Lung (tissue), 12 donors: ENCODE measurements around the gene C2orf76. TPM values are rescaled to one million over a fixed set of nuclear protein-coding genes. Genes with fewer than 3 reads are reported as not detected.

ENCODE experiments used
- ATAC-seq: fragments of 200-7000 bp; cut with Tn5 transposase; one replicate; pipeline ENCODE4 v1.9.1; 2020; ENCODE audit warnings: moderate number of reproducible peaks; ENCODE audit not compliant: insufficient read depth, low FRiP score
- DNase-seq, 3 donors: peaks; one replicate each; pipeline ENCODE4 v3.0.0-alpha.2; 2013 to 2017
- H3K27ac ChIP-seq, 2 donors: one replicate each; pipeline ENCODE4 v1.5.1; 2013; ENCODE audit warnings: mild to moderate bottlenecking in 2 of 2, moderate library complexity in 2 of 2, control low read depth in 1 of 2, inconsistent platforms in 1 of 2, low read depth in 1 of 2, low read length in 1 of 2
- H3K27me3 ChIP-seq, 3 donors: one replicate each; pipeline ENCODE4 v1.5.1; 2013; ENCODE audit warnings: low read length in 2 of 3; ENCODE audit not compliant: control insufficient read depth in 3 of 3, insufficient read depth in 3 of 3
- H3K36me3 ChIP-seq, 4 donors: one replicate each; pipeline ENCODE4 v1.5.1; 2013; ENCODE audit warnings: low read length in 4 of 4, mild to moderate bottlenecking in 1 of 4, moderate library complexity in 1 of 4; ENCODE audit not compliant: control insufficient read depth in 4 of 4, insufficient read depth in 4 of 4
- H3K4me1 ChIP-seq, 5 donors: one replicate each; pipeline ENCODE4 v1.5.1; 2013; ENCODE audit warnings: low read length in 5 of 5, mild to moderate bottlenecking in 2 of 5, moderate library complexity in 1 of 5; ENCODE audit not compliant: control insufficient read depth in 5 of 5, insufficient read depth in 5 of 5
- H3K4me3 ChIP-seq: one replicate; pipeline ENCODE4 v1.5.1; 2013; ENCODE audit warnings: mild to moderate bottlenecking, control low read depth, moderate library complexity
- H3K9ac ChIP-seq, 2 donors: one replicate each; pipeline ENCODE4 v1.5.1; 2013; ENCODE audit warnings: low read length in 2 of 2, control low read depth in 1 of 2; ENCODE audit not compliant: insufficient read depth in 1 of 2
- H3K9me3 ChIP-seq, 4 donors: one replicate each; pipeline ENCODE4 v1.5.1; 2013; ENCODE audit warnings: low read length in 3 of 4, mild to moderate bottlenecking in 1 of 4, moderate library complexity in 1 of 4; ENCODE audit not compliant: control insufficient read depth in 4 of 4, insufficient read depth in 3 of 4
- CTCF ChIP-seq: IDR thresholded peaks from 2 replicates; pipeline ENCODE4 v1.5.1; 2012; ENCODE audit warnings: mild to moderate bottlenecking; ENCODE audit errors: control extremely low read depth, extremely low read depth
- WGBS, 2 donors: extraction: QIAGEN DNeasy Blood & Tissue Kit; methylation state at CpG; one replicate each; pipeline ENCODE4 v1.1.7; 2013; 5-methylcytosine and 5-hydroxymethylcytosine counted together
- polyA plus RNA-seq, 2 donors: library from polyadenylated mRNA; stranded (reverse); fragments of 200-250 nt; gene quantifications; one replicate each; pipeline ENCODE4 v1.2.1, GENCODE V29; 2013
- total RNA-seq, 2 donors: library from RNA; depleted of rRNA in 1 of 2; stranded (reverse); fragments of >200 nt in 1 of 2; gene quantifications; one replicate each; pipeline ENCODE4 v1.2.1, GENCODE V29; 2014 to 2021
- donor health status: control.
- donor health status: control.
- donor health status: Bipolar disorder and iron deficiency.
- donor health status: healthy.
- donor health status: DM: yes; HTN: yes; CAD: no.

The C2orf76 gene
- total and polyA plus RNA-seq, 4 donors = 9.1 to 24.6 (median 17.3) TPM

GRCh38 chr2:119301413-119301812, 65.2 kb downstream of the C2orf76 start:
- peaks cover 0 to 3% (median 0%) of the 10 kb centered on the region in 4 donors for H3K36me3 ChIP-seq
- WGBS, 2 donors = 96 to 98% methylated on average over 6 of the region's 6 CpGs
- no peaks in the 10 kb centered on the region for H3K9me3 ChIP-seq
- no peak overlapping the region for H3K9ac ChIP-seq
- no peak for TF ChIP-seq CTCF
- no peaks in the 10 kb centered on the region for H3K27me3 ChIP-seq
- ATAC-seq (no peak), DNase-seq (no peak)
- peaks cover 0 to 3% (median 0%) of the 10 kb centered on the region in 5 donors for H3K4me1 ChIP-seq
- H3K4me3 ChIP-seq = no peak overlapping the region
- no peak overlapping the region for H3K27ac ChIP-seq

- no peak overlapping the region for H3K4me3 ChIP-seq
- no peak for DNase-seq
- WGBS, 2 donors = 83 to 90% methylated on average over 10 of the region's 10 CpGs
- TF ChIP-seq CTCF = no peak
- peaks cover 0 to 2% (median 0%) of the 10 kb centered on the region in 3 donors for H3K27me3 ChIP-seq
- H3K4me1 ChIP-seq = peaks cover 0 to 10% (median 1%) of the 10 kb centered on the region in 5 donors
- no peak overlapping the region for H3K27ac ChIP-seq
- peaks cover 0 to 4% (median 0%) of the 10 kb centered on the region in 4 donors for H3K36me3 ChIP-seq
- H3K9ac ChIP-seq = no peak overlapping the region
- no peak for ATAC-seq
- no peaks in the 10 kb centered on the region for H3K9me3 ChIP-seq
These were observed 70.8 kb downstream of the C2orf76 start for GRCh38 chr2:119295688-119296375.

GRCh38 chr2:119294671-119295070, 72.0 kb downstream of the C2orf76 start:
- no peaks in the 10 kb centered on the region for H3K9me3 ChIP-seq
- ATAC-seq (no peak), DNase-seq (no peak)
- peaks cover 0 to 4% (median 0%) of the 10 kb centered on the region in 4 donors for H3K36me3 ChIP-seq
- WGBS, 2 donors = 88 to 89% methylated on average over 14 of the region's 14 CpGs
- H3K4me1 ChIP-seq = peaks cover 0 to 12% (median 1%) of the 10 kb centered on the region in 5 donors
- H3K4me3 ChIP-seq = no peak overlapping the region
- no peak for TF ChIP-seq CTCF
- H3K27ac ChIP-seq = no peak overlapping the region
- peaks cover 0 to 2% (median 0%) of the 10 kb centered on the region in 3 donors for H3K27me3 ChIP-seq
- no peak overlapping the region for H3K9ac ChIP-seq
